BJ (cell line): Measurements from ENCODE around the gene AVEN. TPM values are rescaled to one million over a fixed set of nuclear protein-coding genes. Genes with fewer than 3 reads are reported as not detected.

ENCODE experiments used
- CTCF ChIA-PET: fragments of 350-600 bp; formaldehyde crosslinking; extraction: SDS; loops from one replicate; lab custom pipeline; 2021; ENCODE audit warnings: antibody characterized with exemption, inconsistent platforms; lab: Yijun Ruan, JAX
- POLR2A ChIA-PET: fragments of 300-600 bp; sonication (Branson Sonifier 250); formaldehyde crosslinking; extraction: SDS; loops from one replicate; lab custom pipeline; 2021; ENCODE audit warnings: antibody characterized with exemption; lab: Charles Lee
- DNase-seq: peaks from one replicate; pipeline ENCODE4 v3.0.0-alpha.2; 2011; ENCODE audit warnings: low read depth
- H3K27me3 ChIP-seq: 2 replicates; pipeline ENCODE4 v1.6.0; 2011; ENCODE audit warnings: low read length; ENCODE audit not compliant: control insufficient read depth, insufficient read depth
- H3K36me3 ChIP-seq: 2 replicates; pipeline ENCODE4 v1.5.1; 2011; ENCODE audit warnings: low read length; ENCODE audit not compliant: control insufficient read depth, insufficient read depth
- H3K4me3 ChIP-seq: 2 replicates; pipeline ENCODE4 v1.5.1; 2011; ENCODE audit warnings: low read depth, mild to moderate bottlenecking, control low read depth, low read length
- polyA plus RNA-seq: library from polyadenylated mRNA; depleted of rRNA; stranded (reverse); fragments of >200 nt; gene quantifications from 2 replicates; pipeline ENCODE4 v1.2.3, GENCODE V29; 2011
- TF ChIP-seq, protein P1 (sequence below): IDR thresholded peaks from 2 replicates; pipeline ENCODE4 v1.5.1; 2011; ENCODE audit warnings: low read depth, mild to moderate bottlenecking, control low read depth, inconsistent platforms, low read length, moderate library complexity; ENCODE audit not compliant: insufficient read depth

Gene AVEN
- polyA plus RNA-seq, 1 experiment: 17.6 TPM

DNA sequence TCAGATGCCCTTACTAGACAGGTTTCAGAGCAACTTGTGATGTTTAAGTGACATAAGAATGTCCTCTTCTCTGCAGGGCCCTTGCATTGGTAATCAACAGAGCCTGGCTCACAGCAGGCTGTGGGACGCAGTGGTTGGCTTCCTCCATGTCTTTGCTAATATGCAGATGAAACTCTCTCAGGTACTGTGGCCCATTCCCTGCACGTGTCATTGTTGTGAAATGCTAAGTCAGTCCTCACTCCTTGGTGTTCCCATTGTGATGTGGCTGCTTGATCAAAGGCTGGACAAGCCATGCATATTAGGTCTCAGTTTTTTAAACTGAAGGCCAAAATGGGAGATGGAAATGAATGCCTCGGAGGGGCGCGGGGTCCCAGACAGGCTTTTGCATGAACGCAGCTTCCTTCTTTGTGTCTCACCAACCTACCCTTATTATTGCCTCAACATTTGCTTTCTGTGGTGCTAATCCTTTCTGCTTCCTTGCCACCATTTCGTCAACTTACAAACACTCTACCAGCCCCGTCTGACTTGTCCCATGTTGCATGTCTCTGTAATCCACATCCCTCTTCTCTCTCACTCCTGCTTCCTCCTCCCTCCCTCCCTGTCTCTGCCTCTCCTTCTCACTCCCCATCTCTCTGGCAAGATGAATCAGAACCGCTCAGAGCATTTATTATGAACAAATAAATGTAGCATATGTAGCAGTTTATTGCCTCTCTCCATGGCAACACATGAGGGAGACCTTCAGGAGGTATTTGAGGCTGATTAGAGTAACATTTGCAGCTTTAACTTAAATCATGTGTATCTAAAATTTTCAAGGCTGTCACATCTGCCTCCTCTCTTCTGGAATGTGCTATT, 203.9 kb downstream of the AVEN start:
- POLR2A ChIA-PET: no interaction called here
- TF ChIP-seq, protein P1, sequence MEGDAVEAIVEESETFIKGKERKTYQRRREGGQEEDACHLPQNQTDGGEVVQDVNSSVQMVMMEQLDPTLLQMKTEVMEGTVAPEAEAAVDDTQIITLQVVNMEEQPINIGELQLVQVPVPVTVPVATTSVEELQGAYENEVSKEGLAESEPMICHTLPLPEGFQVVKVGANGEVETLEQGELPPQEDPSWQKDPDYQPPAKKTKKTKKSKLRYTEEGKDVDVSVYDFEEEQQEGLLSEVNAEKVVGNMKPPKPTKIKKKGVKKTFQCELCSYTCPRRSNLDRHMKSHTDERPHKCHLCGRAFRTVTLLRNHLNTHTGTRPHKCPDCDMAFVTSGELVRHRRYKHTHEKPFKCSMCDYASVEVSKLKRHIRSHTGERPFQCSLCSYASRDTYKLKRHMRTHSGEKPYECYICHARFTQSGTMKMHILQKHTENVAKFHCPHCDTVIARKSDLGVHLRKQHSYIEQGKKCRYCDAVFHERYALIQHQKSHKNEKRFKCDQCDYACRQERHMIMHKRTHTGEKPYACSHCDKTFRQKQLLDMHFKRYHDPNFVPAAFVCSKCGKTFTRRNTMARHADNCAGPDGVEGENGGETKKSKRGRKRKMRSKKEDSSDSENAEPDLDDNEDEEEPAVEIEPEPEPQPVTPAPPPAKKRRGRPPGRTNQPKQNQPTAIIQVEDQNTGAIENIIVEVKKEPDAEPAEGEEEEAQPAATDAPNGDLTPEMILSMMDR: no peak
- CTCF ChIA-PET: interaction anchor here (1.2 kb wide), 1 partner anchor 12 kb away, joined by 4 read pairs; no protein-coding TSS in a partner anchor
- Histone ChIP-seq H3K36me3 (no peaks in the 10 kb centered on the region), H3K4me3 (no peak overlapping the region), H3K27me3 (no peaks in the 10 kb centered on the region)
- no peak for DNase-seq

GRCh38 chr15:33831646-33832045, 207.4 kb downstream of the AVEN start:
- no peak for DNase-seq
- ChIA-PET POLR2A (no interaction called here), CTCF (no interaction called here)
- Histone ChIP-seq H3K27me3 (0 out of 2 replicates have a peak, but pooled peaks cover 1% of the 10 kb centered on the region), H3K4me3 (no peak overlapping the region), H3K36me3 (no peaks in the 10 kb centered on the region)
- TF ChIP-seq, protein P1: no peak

DNA sequence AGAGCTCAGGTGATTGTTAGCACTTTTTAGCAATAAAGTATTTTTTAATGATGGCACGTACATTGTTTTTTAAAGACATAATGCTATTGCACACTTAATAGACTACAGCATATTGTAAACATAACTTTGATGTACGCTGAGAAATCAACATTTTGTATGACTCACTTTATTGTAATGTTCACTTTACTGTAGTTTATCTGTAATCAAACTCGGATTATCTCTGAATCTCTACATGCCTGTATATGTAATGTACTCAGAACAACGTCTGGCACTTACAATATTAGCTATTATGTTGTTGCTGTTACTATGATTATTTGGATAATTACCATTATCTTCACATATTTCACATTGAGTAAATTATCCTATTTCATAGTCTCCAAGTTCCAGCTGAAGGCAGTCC, 208.7 kb downstream of the AVEN start:
- TF ChIP-seq, protein P1: no peak
- POLR2A ChIA-PET: no interaction called here
- CTCF ChIA-PET: no interaction called here
- H3K36me3 ChIP-seq: no peaks in the 10 kb centered on the region
- no peak for DNase-seq
- H3K4me3 ChIP-seq: no peak overlapping the region
- 0 out of 2 replicates have a peak, but pooled peaks cover 1% of the 10 kb centered on the region for H3K27me3 ChIP-seq

- TF ChIP-seq, protein P1: no peak
- CTCF ChIA-PET: no interaction called here
- no peaks in the 10 kb centered on the region for H3K36me3 ChIP-seq
- no peak for DNase-seq
- no peak overlapping the region for H3K4me3 ChIP-seq
- POLR2A ChIA-PET: no interaction called here
- H3K27me3 ChIP-seq: peaks cover 6% of the 10 kb centered on the region; the same call in 1 of the 2 replicates
Observed at GRCh38 chr15:33826201-33826600, 212.8 kb downstream of the AVEN start.

DNA sequence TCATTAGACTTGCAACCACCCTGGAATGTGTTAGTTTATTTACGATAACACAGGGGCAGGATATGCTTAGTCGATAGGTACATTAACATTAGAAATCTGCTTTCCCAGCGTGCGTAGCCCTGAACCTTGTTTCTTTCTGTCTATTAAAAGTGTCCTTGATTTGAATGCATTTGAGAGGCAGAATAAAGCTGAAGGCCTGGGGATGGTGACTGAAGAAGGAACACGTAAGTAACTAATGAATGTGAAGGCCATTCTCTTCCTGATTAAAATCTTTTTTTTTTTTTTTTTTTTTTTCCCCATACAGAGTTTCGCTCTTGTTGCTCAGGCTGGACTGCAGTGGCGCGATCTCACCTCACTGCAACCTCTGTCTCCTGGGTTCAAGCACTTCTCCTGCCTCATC, 213.6 kb downstream of the AVEN start:
- TF ChIP-seq, protein P1: no peak
- Histone ChIP-seq H3K27me3 (peaks cover 6% of the 10 kb centered on the region; the same call in 1 of the 2 replicates), H3K36me3 (no peaks in the 10 kb centered on the region), H3K4me3 (no peak overlapping the region)
- ChIA-PET CTCF (no interaction called here), POLR2A (no interaction called here)
- DNase-seq: no peak
